KG1 (cell line): Measurements from ENCODE around the gene ITGB8.
"Not testable (repeated sequence)": the region's sequence is repeated elsewhere in the genome, so short reads cannot be mapped to it uniquely, and the experiment has no call there.

Experiments
- DNase-seq: peaks from one replicate; lab custom pipeline; 2025; lab: John Stamatoyannopoulos, UW

The ITGB8 gene

GRCh38 chr7:20381406-20382034 lies 50.8 kb downstream of the ITGB8 start:
- no peak for DNase-seq

- DNase-seq, result no peak
Observed at GRCh38 chr7:20383351-20383750, 52.7 kb downstream of the ITGB8 start.

GRCh38 chr7:20385126-20385525 lies 54.4 kb downstream of the ITGB8 start:
- no peak for DNase-seq

GRCh38 chr7:20388084-20388483 lies 57.4 kb downstream of the ITGB8 start:
- no peak for DNase-seq

GRCh38 chr7:20389192-20389591 lies 58.5 kb downstream of the ITGB8 start:
- not testable (repeated sequence) for DNase-seq

- DNase-seq, result no peak
Observed at GRCh38 chr7:20393021-20393610, 62.4 kb downstream of the ITGB8 start.

- no peak for DNase-seq
Observed at GRCh38 chr7:20393616-20394015, 62.9 kb downstream of the ITGB8 start.

- DNase-seq, result no peak
Observed at GRCh38 chr7:20394284-20394683, 63.6 kb downstream of the ITGB8 start.

- no peak for DNase-seq
Observed at GRCh38 chr7:20395104-20395503, 64.4 kb downstream of the ITGB8 start.

- no peak for DNase-seq
Observed at GRCh38 chr7:20395511-20395910, 64.8 kb downstream of the ITGB8 start.

GRCh38 chr7:20399521-20399920 lies 68.8 kb downstream of the ITGB8 start:
- DNase-seq, result no peak

- no peak for DNase-seq
Observed at GRCh38 chr7:20401861-20402746, 71.4 kb downstream of the ITGB8 start.

GRCh38 chr7:20402747-20403230 lies 72.1 kb downstream of the ITGB8 start:
- DNase-seq, result no peak

- DNase-seq, result no peak
Observed at GRCh38 chr7:20403331-20403730, 72.6 kb downstream of the ITGB8 start.

- no peak for DNase-seq
Observed at GRCh38 chr7:20404320-20404719, 73.6 kb downstream of the ITGB8 start.

GRCh38 chr7:20407585-20408466 lies 77.1 kb downstream of the ITGB8 start:
- DNase-seq, result no peak

GRCh38 chr7:20408467-20408826 lies 77.7 kb downstream of the ITGB8 start:
- no peak for DNase-seq

- no peak for DNase-seq
Observed at GRCh38 chr7:20409961-20410360, 79.3 kb downstream of the ITGB8 start.

- DNase-seq, result no peak
Observed at GRCh38 chr7:20411372-20411771, 80.7 kb downstream of the ITGB8 start.

GRCh38 chr7:20412032-20412431 lies 81.3 kb downstream of the ITGB8 start:
- DNase-seq, result peak; percentile 13

- DNase-seq, result no peak
Observed at GRCh38 chr7:20417260-20417659, 86.6 kb downstream of the ITGB8 start.
